Mucosa of stomach (tissue), 1 donor: Measurements from ENCODE around the gene GHRH.

Experiments used
- H3K27me3 ChIP-seq: one replicate; pipeline ENCODE4 v1.7.0; 2013; ENCODE audit warnings: mild to moderate bottlenecking, low read length; ENCODE audit not compliant: control insufficient read depth, insufficient read depth
- H3K36me3 ChIP-seq: one replicate; pipeline ENCODE4 v1.7.0; 2013; ENCODE audit warnings: low read length; ENCODE audit not compliant: control insufficient read depth, insufficient read depth
- H3K4me1 ChIP-seq: one replicate; pipeline ENCODE4 v1.7.0; 2013; ENCODE audit warnings: mild to moderate bottlenecking, low read length; ENCODE audit not compliant: control insufficient read depth, insufficient read depth
- H3K4me3 ChIP-seq: one replicate; pipeline ENCODE4 v1.7.0; 2013; ENCODE audit warnings: low read length
- H3K9ac ChIP-seq: one replicate; pipeline ENCODE4 v1.7.0; 2013; ENCODE audit warnings: mild to moderate bottlenecking, low read length, moderate library complexity
- H3K9me3 ChIP-seq: one replicate; pipeline ENCODE4 v1.7.0; 2013; ENCODE audit warnings: mild to moderate bottlenecking, low read length, moderate library complexity; ENCODE audit not compliant: control insufficient read depth
- donor health status: Pancreatic carcinoma.

GHRH gene, protein sequence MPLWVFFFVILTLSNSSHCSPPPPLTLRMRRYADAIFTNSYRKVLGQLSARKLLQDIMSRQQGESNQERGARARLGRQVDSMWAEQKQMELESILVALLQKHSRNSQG

DNA sequence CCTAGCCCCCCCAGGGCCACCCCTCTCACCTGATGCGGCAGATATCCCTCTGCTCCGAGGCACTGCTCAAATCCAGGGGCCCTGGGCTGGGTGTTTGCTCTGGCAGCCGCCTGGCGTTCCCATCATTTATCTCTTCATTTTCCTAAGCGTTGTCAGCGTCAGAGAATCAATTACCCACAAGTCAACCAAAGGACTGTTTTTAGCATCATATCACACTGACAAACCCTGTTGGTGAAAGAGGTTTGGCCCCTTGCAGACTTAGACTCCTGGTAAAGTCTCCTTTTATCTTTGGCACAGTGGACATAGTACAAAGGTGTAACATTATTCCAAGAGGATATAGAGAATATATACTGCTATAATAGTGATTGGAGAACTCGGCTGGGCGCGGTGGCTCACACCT lies at the start of gene GHRH:
GHRH (minus strand) TSS at position 101 of the 400 bp plus-strand sequence. CDS start 4,925 bp downstream, outside the sequence.
- Histone ChIP-seq H3K4me3 (no peak within 1 kb of the TSS), H3K36me3 (no peaks in the 10 kb centered on the region), H3K9me3 (no peaks in the 10 kb centered on the region), H3K27me3 (peaks cover 7% of the 10 kb centered on the region), H3K4me1 (no peaks in the 10 kb centered on the region), H3K9ac (no peak within 1 kb of the TSS)

DNA sequence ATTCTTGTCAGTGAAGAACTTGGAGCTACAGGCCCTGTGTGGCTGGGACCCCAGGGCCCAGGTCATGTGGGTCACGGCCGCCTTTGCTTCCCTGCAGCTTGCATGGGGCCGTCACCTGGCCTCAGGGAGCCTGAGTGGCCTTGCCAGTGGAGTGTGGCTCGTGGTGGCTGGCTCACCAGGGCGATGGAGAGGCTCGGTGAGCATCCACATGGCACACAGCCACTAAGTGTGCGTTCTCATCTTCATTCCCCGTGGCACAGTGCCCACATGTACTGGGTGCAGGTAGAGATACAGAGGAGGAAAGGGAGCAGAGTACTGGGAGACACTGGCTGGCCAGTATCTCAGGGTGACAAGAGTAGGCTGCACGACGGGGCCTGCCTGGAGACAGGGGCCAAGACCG lies 49.3 kb upstream of the GHRH start:
- H3K9me3 ChIP-seq, result no peaks in the 10 kb centered on the region
- H3K36me3 ChIP-seq, result no peaks in the 10 kb centered on the region
- peaks cover 84% of the 10 kb centered on the region for H3K4me1 ChIP-seq
- no peaks in the 10 kb centered on the region for H3K27me3 ChIP-seq
- no peak overlapping the region for H3K4me3 ChIP-seq
- no peak overlapping the region for H3K9ac ChIP-seq

DNA sequence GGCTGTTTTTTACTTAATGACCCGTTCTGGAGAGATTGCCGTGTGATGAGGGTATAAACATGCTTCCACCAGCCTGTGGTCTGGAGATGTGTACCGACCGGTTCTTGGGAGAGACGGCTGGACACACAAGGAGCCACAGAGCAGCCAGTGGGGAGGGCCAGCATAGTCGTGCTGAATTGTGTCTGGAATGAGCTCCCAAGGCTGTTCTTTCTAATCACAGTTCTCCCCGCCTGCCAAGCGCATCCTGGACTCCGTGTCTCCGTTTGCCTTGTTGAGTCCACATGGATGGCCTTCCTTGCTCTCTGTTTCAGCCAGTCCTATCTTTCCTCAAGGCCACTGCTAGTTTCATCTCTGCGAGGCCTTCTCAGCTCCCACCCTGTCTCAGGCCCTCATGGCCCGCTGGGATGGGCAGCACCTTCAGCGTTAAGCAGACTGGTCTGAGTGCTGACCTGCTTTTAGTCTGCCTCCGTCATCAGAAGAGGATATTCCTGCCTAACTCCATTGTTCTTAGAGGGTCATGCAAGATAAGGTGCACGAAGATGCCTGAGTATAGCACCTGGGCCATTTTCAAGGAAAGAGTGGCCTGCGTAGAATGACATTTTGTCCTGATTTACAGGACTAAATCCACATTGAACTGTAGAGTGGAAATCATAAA lies 48.4 kb upstream of the GHRH start:
- Histone ChIP-seq H3K36me3 (no peaks in the 10 kb centered on the region), H3K27me3 (no peaks in the 10 kb centered on the region), H3K4me3 (no peak overlapping the region), H3K9me3 (no peaks in the 10 kb centered on the region), H3K4me1 (peaks cover 81% of the 10 kb centered on the region), H3K9ac (peak overlapping the region; percentile 77)

DNA sequence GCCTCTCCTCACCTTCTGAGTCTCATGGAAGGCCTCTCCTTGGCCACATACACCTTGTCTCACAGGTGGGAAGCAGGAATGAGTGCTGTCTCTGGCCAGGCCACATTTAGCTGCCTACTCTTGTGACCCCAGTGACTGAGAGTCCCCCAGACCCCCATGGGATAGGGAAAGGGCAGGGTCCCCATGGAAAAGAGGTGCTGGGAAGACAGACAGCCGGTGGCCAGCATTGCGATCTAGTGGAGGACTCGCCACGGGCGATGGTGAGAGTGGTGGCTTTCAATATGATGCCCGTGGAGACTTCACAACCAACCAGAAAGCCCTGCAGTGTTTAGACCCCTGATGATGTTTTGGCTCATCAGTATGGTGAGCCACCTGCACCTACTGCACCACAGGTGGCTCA lies 47.7 kb upstream of the GHRH start:
- H3K27me3 ChIP-seq, result no peaks in the 10 kb centered on the region
- H3K9ac ChIP-seq, result peak overlapping the region; percentile 77
- H3K4me1 ChIP-seq, result peaks cover 81% of the 10 kb centered on the region
- H3K36me3 ChIP-seq, result no peaks in the 10 kb centered on the region
- H3K4me3 ChIP-seq, result no peak overlapping the region
- H3K9me3 ChIP-seq, result no peaks in the 10 kb centered on the region

DNA sequence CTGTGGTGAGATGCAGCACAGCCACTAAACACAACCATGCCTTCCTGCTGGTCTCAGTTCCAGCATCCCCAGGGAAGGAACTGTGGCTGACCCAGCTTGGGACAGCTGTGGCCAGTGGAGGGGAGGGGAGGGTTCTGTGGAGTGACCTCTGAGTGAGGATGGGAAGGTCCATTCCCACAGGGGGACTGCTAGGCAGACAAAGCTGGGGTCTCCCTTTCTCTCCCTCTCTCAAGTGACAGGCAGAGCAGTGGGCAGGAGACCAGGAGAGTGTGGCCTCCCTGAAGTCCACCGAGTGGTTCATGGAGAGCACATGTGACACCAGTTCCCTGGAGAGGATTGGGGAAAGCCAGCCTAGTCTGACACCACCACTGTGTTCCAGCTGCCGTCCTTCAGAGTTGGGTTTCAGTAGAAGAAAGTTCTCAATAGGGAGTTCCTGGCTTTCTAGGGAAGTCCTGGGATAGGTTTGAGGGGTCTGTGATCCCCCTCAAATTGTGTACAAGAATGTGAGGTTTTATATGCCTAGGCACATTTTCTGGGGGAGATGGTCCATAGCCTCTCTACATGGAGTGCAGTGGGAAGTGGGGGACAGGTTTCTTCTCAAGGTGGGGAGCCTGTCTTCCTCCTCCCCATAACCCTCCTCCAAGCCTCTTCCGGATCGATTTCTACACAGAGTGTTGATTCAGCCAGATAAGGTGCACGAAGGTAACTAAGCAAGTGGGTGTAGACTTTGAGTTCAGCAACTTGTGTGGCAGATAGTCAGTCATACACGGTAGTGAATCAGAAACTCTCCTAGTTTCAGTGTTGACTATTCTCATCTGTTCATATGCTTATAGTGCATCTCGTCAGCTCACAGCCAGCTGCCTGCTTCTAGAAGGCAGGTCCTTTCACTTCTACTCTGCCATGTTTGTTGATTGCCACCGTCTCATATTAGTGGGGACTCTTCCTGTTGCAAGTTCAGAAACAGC lies 46.8 kb upstream of the GHRH start:
- Histone ChIP-seq H3K4me1 (peaks cover 80% of the 10 kb centered on the region), H3K9ac (peak overlapping the region; percentile 77)

DNA sequence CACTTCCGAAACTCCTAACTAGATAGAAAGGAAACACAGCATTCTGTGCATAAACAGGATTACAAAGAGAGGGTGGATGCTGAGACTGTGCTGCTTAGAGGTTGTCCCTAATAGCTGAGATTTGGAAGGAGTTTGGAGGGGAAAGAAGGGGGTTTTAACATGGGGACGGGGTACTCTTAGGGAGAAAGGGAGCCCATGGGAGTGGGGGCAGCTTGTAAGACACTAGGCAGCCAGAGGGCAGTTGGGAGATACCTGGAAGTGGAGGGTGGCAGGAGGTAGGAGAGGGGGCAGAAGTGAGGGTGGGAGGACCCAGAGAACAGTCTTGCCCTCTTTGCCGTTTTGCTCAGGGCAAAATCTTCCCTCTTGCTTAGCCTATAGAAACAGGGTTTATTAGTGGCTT lies 44.2 kb upstream of the GHRH start:
- Histone ChIP-seq H3K4me1 (peaks cover 68% of the 10 kb centered on the region), H3K36me3 (no peaks in the 10 kb centered on the region), H3K9me3 (no peaks in the 10 kb centered on the region), H3K27me3 (no peaks in the 10 kb centered on the region), H3K4me3 (no peak overlapping the region), H3K9ac (no peak overlapping the region)

More for the DNA sequence above, 46.8 kb upstream of the GHRH start:
- no peaks in the 10 kb centered on the region for H3K9me3 ChIP-seq
- no peaks in the 10 kb centered on the region for H3K27me3 ChIP-seq
- H3K4me3 ChIP-seq, result no peak overlapping the region
- no peaks in the 10 kb centered on the region for H3K36me3 ChIP-seq

DNA sequence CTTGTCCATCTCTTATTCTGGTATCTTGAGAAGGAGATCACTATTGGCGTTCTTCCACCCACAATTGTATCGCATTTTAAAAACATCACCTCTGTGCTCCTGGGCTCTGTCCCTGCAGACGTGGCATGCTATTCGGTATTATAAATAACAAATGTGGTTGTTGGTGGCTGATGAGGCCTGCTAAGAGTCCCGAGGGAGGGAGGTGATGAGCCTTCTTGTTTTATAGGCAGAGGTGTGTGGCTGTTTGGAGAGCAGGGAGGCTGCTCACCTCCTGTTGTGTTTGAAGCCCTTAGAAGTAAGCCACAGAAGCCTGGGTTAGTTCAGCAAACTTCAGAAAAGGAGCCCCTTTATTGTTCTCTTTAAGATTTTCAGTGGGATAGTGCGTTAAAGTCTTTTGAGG lies 43.5 kb upstream of the GHRH start:
- no peaks in the 10 kb centered on the region for H3K36me3 ChIP-seq
- no peak overlapping the region for H3K4me3 ChIP-seq
- H3K4me1 ChIP-seq, result peaks cover 61% of the 10 kb centered on the region
- no peak overlapping the region for H3K9ac ChIP-seq
- no peaks in the 10 kb centered on the region for H3K9me3 ChIP-seq
- H3K27me3 ChIP-seq, result no peaks in the 10 kb centered on the region

DNA sequence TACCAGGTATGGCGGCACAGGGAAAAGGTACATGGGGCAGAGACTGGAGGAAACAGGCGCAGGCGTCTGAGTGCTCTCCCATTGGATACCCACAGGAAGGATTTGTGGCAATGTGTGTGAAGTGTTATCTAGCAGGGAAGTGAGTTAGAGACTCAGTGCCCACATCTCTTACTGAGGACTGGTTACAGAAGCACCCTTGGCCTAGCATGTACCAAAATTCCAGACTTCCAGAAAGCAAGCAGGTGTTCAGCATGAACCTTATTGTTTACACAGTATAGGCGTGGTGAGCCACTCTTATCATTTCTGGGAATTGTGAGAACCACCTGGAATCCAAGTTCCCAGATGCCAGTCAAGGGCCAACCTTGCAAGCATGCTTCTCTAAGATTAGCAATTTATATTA lies 42.0 kb upstream of the GHRH start:
- H3K9me3 ChIP-seq, result no peaks in the 10 kb centered on the region
- H3K36me3 ChIP-seq, result no peaks in the 10 kb centered on the region
- H3K9ac ChIP-seq, result no peak overlapping the region
- H3K4me1 ChIP-seq, result peaks cover 53% of the 10 kb centered on the region
- H3K4me3 ChIP-seq, result no peak overlapping the region
- no peaks in the 10 kb centered on the region for H3K27me3 ChIP-seq

DNA sequence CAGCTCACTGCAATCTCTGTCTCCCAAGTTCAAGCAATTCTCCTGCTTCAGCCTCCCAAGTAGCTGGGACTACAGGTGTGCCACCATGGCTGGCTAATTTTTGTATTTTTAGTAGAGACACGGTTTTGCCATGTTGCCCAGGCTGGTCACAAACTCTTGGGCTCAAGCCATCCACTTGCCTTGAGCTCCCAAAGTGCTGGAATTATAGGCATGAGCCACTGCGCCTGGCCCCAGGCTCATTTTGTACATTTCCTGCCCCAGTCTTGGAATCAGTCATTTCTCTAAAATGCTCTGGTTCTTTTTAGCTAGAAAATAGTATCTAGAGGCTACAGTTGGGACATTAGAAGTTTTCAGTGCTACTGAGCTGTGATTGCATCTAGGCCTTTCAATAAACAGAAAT lies 41.4 kb upstream of the GHRH start:
- H3K36me3 ChIP-seq, result no peaks in the 10 kb centered on the region
- H3K9me3 ChIP-seq, result no peaks in the 10 kb centered on the region
- H3K9ac ChIP-seq, result no peak overlapping the region
- H3K27me3 ChIP-seq, result no peaks in the 10 kb centered on the region
- H3K4me1 ChIP-seq, result peaks cover 46% of the 10 kb centered on the region
- no peak overlapping the region for H3K4me3 ChIP-seq

DNA sequence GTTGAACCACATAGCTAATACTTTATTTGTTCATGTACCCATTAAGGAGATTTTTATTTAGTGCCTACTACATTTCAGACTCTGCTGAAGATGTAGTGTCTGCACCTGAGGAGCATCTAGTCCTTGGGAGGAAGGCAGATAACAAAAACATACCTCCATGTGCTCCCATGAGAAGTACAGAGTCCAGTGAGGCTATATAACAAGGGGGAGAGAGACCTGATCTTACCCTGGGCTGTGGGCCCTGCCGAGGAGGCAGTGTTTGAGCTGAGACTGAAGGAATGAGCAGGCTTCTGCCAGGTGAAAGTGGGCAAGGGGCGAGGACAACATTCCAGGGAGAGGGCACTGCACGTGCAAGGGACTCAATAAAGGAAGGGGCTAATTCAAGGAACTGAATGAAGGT lies 39.9 kb upstream of the GHRH start:
- Histone ChIP-seq H3K4me1 (peaks cover 47% of the 10 kb centered on the region), H3K27me3 (no peaks in the 10 kb centered on the region), H3K9ac (no peak overlapping the region), H3K36me3 (no peaks in the 10 kb centered on the region), H3K9me3 (no peaks in the 10 kb centered on the region), H3K4me3 (no peak overlapping the region)

DNA sequence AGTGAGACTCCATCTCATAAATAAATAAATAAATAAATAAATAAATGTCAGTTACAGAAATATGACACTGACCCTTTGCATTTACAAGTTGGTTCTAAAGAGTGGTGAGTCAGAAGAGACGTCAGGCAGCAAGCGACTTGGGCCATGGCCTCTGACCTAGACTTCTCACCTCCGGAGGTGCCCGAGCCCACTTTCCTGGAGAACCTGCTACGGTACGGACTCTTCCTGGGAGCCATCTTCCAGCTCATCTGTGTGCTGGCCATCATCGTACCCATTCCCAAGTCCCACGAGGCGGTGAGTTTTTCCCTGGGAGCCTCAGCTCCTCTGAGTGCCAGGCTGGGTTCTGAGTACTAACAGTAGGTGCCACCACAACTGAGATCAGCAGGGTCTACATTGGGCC lies 39.5 kb upstream of the GHRH start:
- no peak overlapping the region for H3K4me3 ChIP-seq
- no peaks in the 10 kb centered on the region for H3K27me3 ChIP-seq
- no peaks in the 10 kb centered on the region for H3K9me3 ChIP-seq
- H3K36me3 ChIP-seq, result no peaks in the 10 kb centered on the region
- no peak overlapping the region for H3K9ac ChIP-seq
- H3K4me1 ChIP-seq, result peaks cover 46% of the 10 kb centered on the region
